Fibroblast of villous mesenchyme (primary cell): ENCODE results near the gene SFSWAP. TPM values are rescaled to one million over a fixed set of nuclear protein-coding genes. Genes with fewer than 3 reads are reported as not detected.

Experiments
- DNase-seq: peaks from one replicate; pipeline ENCODE4 v3.0.0-alpha.2; 2010; ENCODE audit warnings: low read depth
- H3K4me3 ChIP-seq: 2 replicates; pipeline ENCODE4 v1.5.1; 2011; ENCODE audit warnings: low read depth, mild to moderate bottlenecking, low read length
- total RNA-seq: library from RNA; depleted of rRNA; stranded (reverse); fragments of >200 nt; gene quantifications from 2 replicates; pipeline ENCODE4 v1.2.3, GENCODE V29; 2012
- TF ChIP-seq, protein P1 (sequence below): IDR thresholded peaks from 2 replicates; pipeline ENCODE4 v1.5.1; 2012; ENCODE audit warnings: low read depth, mild to moderate bottlenecking, low read length; ENCODE audit not compliant: insufficient read depth

The SFSWAP gene
- total RNA-seq, 1 donor = 28.5 TPM

DNA sequence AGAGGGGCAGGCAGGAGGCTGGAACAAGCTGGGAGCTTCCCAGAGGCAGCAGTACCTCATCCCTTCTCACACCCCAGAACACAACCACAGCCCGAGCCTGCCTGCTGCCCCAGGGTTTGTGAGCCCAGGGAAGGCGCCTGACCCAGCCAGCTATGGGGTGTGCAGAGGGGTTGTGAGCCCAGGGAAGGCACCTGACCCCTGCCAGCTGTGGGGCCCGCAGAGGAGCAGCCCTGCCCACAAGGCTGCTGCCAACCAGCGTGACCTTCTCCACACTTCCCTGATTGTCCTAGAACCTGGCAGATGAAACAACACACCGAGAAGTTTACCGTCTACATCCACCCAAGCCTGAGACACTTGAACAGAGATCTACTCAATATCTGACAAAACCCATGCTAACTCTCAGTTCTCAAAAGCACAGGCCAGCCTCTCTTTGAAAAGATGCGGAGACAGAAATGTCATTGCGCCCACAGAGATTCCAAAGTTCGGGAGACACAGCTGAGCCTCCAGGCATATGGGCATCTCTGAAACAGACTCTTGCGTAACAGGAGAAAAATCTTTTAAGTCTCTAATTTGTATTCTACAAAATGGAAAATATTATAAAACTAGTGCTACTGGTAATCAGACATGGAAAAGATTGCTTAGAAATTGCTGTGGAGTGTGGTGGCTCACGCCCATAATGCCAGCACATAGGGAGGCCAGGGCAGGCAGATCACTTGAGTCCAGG is 47.3 kb downstream of the SFSWAP start:
- DNase-seq = no peak
- no peak overlapping the region for H3K4me3 ChIP-seq
- TF ChIP-seq, protein P1, sequence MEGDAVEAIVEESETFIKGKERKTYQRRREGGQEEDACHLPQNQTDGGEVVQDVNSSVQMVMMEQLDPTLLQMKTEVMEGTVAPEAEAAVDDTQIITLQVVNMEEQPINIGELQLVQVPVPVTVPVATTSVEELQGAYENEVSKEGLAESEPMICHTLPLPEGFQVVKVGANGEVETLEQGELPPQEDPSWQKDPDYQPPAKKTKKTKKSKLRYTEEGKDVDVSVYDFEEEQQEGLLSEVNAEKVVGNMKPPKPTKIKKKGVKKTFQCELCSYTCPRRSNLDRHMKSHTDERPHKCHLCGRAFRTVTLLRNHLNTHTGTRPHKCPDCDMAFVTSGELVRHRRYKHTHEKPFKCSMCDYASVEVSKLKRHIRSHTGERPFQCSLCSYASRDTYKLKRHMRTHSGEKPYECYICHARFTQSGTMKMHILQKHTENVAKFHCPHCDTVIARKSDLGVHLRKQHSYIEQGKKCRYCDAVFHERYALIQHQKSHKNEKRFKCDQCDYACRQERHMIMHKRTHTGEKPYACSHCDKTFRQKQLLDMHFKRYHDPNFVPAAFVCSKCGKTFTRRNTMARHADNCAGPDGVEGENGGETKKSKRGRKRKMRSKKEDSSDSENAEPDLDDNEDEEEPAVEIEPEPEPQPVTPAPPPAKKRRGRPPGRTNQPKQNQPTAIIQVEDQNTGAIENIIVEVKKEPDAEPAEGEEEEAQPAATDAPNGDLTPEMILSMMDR = no peak

DNA sequence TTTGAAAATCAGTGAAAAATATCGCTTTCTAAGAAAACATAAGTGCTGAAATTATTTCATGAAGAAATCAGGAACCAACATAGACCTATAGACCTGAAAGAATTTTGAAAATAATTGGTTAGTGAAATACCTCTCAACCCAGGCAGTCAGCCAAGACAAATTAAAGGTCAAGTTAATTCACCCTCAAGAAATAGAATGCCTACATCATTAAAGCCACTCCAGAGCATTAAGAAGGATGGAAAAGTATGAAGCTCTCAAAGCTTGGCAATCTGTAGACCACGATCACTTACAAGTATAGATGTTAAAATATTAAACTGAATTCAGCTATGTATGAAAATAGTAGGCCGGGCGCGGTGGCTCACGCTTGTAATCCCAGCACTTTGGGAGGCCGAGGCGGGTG is 48.3 kb downstream of the SFSWAP start:
- no peak for DNase-seq
- H3K4me3 ChIP-seq = no peak overlapping the region
- TF ChIP-seq, protein P1 = no peak

DNA sequence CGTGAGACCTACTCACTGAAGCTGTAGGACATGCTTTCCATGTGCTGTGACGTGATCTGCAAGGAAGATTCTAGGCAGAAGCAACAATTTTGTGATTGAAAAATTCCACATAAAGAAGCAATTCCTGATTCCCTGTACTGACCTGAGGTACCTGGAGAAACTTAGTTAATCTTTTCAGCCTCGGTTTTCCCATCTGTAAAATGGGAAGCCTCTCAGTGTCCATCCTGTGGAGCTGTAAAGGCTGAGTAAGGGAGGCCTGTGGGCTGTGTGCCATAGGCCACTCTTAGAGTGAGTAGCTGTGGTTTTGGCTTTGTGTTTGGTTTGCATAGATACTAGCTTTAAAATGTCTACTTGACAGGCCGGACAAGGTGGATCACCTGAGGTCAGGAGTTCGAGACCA is 50.7 kb downstream of the SFSWAP start:
- H3K4me3 ChIP-seq = no peak overlapping the region
- no peak for DNase-seq
- TF ChIP-seq, protein P1 = no peak

DNA sequence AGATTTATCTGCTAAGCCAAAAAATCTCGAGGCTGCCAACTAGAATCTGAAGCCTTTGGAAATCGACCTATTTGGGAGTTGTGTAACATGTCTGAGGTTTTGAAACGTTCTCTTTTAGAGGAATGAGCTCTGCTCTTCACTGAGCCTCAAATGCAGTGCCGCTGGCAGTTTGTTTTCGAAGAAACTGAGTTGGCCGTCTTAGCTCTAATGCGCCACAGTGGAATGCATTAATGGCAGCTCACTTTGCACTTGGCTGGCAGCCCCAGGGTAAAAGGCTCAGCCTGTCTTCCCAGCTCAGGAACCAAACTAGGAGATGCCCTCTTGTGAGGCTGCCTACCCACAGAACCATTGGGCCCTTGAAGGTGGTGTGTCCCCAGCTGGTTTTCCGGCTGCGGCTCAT is 53.8 kb downstream of the SFSWAP start:
- TF ChIP-seq, protein P1 = no peak
- no peak for DNase-seq

DNA sequence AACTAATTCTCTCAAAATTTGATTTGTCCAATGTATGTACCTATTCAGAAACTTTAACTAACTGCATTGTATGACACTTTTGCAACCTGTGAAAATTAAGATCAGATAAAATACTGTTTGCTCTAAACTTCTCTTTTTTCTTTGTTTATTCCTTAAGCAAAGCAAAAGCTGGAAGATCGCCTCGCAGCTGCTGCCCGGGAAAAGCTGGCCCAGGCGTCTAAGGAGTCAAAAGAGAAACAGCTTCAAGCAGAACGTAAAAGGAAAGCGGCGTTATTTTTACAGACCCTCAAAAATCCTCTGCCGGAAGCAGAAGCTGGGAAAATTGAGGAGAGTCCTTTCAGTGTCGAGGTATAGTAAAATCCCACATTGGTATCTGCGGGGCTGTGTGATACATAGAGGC is 55.1 kb downstream of the SFSWAP start:
- no peak overlapping the region for H3K4me3 ChIP-seq
- DNase-seq = no peak
- TF ChIP-seq, protein P1 = no peak

More for the DNA sequence above, 53.8 kb downstream of the SFSWAP start:
- no peak overlapping the region for H3K4me3 ChIP-seq

DNA sequence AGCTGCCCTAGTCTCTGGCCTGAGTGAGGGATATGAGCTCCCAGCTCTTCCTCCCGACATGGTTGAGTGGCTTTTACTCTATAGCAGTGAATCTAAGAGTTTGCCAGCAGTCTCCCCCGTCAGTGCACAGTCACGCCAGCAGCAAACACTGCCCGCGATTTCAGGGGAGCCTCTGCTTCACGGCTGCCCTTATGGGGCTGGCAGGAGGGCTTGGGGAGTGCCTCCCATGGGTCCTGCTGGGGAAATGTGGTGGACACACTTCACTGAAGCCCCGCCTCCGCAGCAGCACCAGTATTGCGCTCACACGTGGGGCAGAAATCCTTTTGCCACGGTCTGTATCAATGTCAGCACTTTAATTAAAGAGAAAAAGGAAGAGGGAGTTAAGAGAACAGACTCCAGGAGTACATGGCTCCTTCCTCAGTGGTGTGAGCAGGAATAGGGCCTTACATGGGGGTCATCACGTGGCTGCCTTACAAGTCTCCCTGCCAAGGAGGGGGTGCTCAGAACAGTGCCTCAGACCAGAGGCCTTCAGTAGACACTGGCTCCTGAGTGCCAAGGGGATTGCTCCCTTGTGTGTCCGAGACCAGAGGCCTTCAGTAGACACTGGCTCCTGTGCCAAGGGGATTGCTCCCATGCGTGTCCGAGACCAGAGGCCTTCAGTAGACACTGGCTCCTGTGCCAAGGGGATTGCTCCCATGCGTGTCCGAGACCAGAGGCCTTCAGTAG is 55.7 kb downstream of the SFSWAP start:
- TF ChIP-seq, protein P1 = no peak
- H3K4me3 ChIP-seq = no peak overlapping the region
- no peak for DNase-seq

DNA sequence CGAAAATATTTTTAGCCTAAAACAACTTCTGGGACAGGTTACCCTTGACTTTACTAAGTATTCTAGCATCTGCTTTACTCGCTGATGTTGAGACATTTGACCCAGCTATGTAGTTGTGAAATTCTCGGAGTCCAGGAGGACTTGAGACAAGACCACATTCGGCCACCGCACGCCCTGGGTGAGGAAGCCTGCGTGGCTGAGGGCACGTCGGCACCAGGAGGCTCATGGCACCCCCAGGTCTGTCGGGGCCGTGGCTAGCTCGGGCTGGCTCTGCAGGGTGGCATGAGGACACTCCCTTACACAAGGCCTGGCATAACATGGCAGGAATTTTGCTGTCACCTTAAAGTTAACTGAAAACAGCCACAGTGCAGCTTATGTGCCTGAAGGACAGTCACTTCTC is 59.2 kb downstream of the SFSWAP start:
- no peak for DNase-seq

More for the DNA sequence above, 59.2 kb downstream of the SFSWAP start:
- H3K4me3 ChIP-seq = no peak overlapping the region
- TF ChIP-seq, protein P1 = no peak
